D721Med (cell line): Measurements from ENCODE around the gene CLEC4C.

Source experiments
- DNase-seq: peaks from one replicate; pipeline ENCODE4 v3.0.0; 2011; ENCODE audit warnings: low spot score; ENCODE audit not compliant: insufficient read length
- FAIRE-seq: peaks from 2 replicates; lab custom pipeline; 2011; peaks lifted over from hg19 to GRCh38; lab: Jason Lieb, UNC
- TF ChIP-seq, protein P1 (sequence below): IDR thresholded peaks from 2 replicates; pipeline ENCODE4 v1.5.1; 2012; ENCODE audit warnings: mild to moderate bottlenecking, control low read depth; ENCODE audit not compliant: insufficient read depth; ENCODE audit errors: missing control alignments

Gene CLEC4C

DNA sequence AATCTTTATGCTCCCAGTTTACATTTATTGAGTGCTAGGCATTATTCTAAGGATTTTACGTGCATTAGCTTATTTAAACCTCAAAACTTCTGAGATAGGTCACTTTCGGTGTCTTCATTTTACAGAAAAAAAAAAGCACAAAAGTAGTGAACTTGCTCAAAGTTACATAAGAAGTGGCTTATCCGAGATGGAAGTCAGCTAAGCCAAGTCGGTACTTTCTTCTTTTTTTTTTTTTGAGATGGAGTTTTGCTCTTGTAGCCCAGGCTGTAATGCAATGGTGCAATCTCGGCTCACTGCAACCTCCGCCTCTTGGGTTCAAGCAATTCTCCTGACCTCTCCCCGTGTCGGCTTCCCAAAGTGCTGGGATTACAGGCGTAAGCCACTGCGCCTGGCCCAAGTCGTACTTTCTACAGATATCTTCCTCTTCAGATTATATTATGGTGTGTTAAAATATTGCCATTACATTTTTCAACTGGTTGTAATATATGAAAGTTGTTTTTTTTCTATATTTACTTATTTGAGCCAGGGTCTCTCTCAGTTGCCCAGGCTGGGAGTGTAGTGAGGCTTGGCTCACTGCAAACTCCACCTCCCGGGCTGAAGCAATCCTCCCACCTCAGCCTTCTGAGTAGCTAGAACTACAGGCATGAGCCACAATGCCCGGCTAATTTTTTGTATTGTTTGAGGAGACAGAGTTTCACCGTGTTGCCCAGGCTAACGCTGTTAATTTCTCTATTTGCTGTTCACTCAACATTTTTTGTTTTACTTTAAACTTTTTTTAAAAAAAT is 27.0 kb downstream of the CLEC4C start:
- TF ChIP-seq, protein P1, sequence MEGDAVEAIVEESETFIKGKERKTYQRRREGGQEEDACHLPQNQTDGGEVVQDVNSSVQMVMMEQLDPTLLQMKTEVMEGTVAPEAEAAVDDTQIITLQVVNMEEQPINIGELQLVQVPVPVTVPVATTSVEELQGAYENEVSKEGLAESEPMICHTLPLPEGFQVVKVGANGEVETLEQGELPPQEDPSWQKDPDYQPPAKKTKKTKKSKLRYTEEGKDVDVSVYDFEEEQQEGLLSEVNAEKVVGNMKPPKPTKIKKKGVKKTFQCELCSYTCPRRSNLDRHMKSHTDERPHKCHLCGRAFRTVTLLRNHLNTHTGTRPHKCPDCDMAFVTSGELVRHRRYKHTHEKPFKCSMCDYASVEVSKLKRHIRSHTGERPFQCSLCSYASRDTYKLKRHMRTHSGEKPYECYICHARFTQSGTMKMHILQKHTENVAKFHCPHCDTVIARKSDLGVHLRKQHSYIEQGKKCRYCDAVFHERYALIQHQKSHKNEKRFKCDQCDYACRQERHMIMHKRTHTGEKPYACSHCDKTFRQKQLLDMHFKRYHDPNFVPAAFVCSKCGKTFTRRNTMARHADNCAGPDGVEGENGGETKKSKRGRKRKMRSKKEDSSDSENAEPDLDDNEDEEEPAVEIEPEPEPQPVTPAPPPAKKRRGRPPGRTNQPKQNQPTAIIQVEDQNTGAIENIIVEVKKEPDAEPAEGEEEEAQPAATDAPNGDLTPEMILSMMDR: no peak
- DNase-seq: no peak
- FAIRE-seq: no peak

DNA sequence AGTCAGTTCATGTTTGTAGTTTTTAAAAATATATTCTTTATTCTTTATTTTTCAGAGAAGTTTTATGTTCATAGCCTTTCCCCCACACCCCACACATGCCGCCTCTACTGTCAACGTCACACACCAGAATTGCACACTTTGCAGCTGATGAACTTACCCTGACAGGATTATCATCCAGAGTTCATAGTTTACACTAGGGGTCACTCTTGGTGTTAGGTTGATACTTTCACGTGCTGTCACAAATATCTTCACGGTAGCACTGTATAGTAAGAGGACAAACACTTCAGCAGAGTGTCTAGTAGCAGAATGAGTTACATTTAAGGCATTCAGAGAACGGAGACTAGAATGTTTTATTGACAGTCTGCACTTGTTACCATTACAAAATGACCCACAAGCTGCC is 30.8 kb downstream of the CLEC4C start:
- DNase-seq (no peak), FAIRE-seq (no peak)
- TF ChIP-seq, protein P1: peak; percentile 1

DNA sequence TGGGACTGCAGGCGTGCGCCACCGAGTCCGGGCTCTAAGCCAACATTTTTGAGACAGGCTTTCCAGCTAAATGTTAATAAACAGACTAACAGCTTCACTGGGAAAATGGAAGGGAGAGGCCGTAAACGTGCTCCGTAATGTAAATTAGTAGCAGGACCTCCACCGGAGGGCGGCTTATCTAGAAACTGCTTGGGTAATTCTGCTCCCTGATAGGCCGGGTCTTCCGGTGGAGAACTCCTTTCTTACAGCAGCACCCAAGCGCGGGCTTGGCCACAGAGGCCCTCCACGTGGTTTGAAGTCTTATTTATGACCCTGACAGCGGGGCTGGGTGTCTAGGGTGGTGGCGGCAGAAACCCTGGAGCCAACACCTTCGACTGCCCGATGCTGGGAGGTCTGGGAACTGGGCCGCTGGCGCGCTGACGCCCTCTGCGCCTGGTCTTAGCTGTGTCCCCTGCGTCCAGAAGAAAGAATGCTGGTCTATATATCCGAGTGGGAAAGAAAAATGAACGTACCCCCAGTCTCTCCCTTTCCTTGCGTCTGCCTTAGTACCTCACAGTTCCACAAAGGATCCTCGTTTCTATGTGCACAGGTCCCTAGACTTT is 34.2 kb downstream of the CLEC4C start:
- TF ChIP-seq, protein P1: no peak
- DNase-seq (no peak), FAIRE-seq (no peak)

DNA sequence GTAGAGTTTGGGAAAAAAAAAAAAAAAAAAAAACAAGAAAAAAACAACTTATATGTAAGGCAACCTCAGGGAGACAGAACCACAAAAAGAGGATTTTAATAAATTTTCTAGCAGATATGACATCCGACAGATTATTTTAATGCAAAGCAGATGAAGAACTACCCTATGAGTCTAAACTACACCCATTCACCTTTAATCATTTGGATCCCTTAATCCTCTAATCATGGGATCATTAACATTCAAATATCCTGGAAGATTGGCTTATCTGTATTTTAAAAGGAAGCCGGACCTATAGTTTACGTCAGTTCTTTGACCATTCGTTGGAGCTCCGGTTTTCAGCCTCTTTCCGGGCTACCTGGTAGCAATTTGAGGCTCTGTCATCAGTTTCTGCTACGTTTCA is 36.0 kb downstream of the CLEC4C start, which contains the start of gene DPPA3:
TSS of gene DPPA3 (plus strand) at position 301 of the 400 bp plus-strand sequence. CDS start 138 bp downstream, outside the sequence.
- DNase-seq (no peak), FAIRE-seq (no peak)
- TF ChIP-seq, protein P1: no peak

DNA sequence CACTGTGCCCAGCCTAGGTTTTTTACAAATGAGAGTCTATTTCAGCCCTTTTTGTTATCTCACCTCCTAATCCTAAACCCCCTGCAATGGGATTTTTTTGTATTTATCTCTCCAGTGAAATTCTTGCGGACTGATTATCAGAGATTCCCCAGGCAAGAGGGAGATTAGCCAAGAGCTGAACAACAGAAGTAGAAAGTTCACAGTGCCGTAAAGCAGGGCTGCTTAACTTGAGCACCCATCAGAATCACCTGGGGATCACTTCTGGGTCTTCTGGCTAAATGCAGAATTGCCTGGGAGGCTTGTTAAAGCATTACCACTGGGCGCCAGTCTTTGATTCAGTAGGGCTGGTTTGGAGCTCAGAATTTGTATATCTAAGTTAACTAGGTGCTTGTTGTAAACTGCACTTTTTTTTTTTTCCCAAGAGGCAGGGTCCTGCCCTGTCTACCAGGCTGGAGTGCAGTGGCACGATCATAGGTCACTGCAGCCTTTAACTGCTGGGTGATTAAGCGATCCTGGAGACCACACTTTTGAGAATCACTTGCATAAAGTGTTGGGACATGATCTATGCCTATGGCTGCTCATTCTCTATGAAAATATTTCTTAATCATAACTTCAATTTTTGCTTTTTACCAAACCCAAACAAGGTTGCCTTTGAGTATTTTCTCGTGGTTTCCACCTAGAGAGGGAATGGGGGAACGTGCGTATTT is 37.1 kb downstream of the CLEC4C start:
- no peak for DNase-seq
- TF ChIP-seq, protein P1: no peak
- FAIRE-seq: no peak

DNA sequence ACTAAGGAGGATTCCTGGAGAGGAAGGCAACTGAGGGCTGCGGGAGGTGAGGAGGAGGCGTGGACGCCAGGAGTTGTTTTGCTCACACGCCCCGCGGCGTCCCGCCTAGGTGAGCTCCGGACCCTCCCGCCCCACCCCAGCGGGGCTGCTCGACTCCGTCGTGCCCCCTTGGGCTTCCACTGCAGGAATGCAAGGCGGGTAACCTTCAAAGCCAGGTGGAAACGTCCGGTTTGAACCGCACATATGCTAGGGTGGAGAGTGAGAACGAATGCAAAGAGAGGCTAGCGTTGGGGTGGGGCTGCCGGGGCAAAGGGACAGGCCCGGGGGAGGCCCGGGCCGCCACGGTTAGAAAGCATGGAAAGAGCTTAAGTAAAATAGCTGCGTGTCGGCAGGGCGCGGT is 41.3 kb downstream of the CLEC4C start:
- DNase-seq (no peak), FAIRE-seq (no peak)
- TF ChIP-seq, protein P1: no peak
